Neutrophil (primary cell): Measurements from ENCODE around the gene CHP2.

Experiments
- H3K27ac ChIP-seq: fragments of 200-600 bp; sonication (generic); 2 replicates; pipeline ENCODE4 v1.5.1; 2016; ENCODE audit warnings: mild to moderate bottlenecking, moderate library complexity
- H3K27me3 ChIP-seq: fragments of 200-600 bp; sonication (generic); 2 replicates; pipeline ENCODE4 v1.6.0; 2016; ENCODE audit warnings: mild to moderate bottlenecking
- H3K36me3 ChIP-seq: fragments of 200-600 bp; sonication (generic); 2 replicates; pipeline ENCODE4 v1.5.1; 2017
- H3K4me1 ChIP-seq, 2 experiments: fragments of 200-600 bp in 1 of 2; sonication (generic) in 1 of 2; 1 replicate in 1 of 2; 2 replicates in 1 of 2; pipeline versions ENCODE4 v1.5.1 to v1.6.1; 2013 to 2016; ENCODE audit warnings: low read depth in 1 of 2, low read length in 1 of 2, mild to moderate bottlenecking in 1 of 2, moderate library complexity in 1 of 2; ENCODE audit not compliant: control insufficient read depth in 1 of 2, insufficient read depth in 1 of 2
- H3K4me3 ChIP-seq, 2 experiments: fragments of 200-600 bp in 1 of 2; sonication (generic) in 1 of 2; 1 replicate in 1 of 2; 2 replicates in 1 of 2; pipeline ENCODE4 v1.5.1; 2013 to 2016; ENCODE audit warnings: low read depth in 1 of 2, low read length in 1 of 2, mild to moderate bottlenecking in 1 of 2, moderate library complexity in 1 of 2
- H3K9me3 ChIP-seq: fragments of 200-600 bp; sonication (generic); 2 replicates; pipeline ENCODE4 v1.5.1; 2016
- CTCF ChIP-seq: fragments of 200-600 bp; sonication (generic); IDR thresholded peaks from 2 replicates; pipeline ENCODE4 v1.5.1; 2016; ENCODE audit warnings: antibody characterized with exemption

Gene CHP2

GRCh38 chr16:23754594-23755483 is at the start of gene CHP2:
TSS of gene CHP2 (plus strand) at chr16:23755026. CDS start at chr16:23755050, 24 bp downstream.
- TF ChIP-seq CTCF, result no peak
- Histone ChIP-seq H3K4me3 (no peak within 1 kb of the TSS), H3K4me1 (no peaks in the 10 kb centered on the region)

GRCh38 chr16:23705517-23705902 is 49.3 kb upstream of the CHP2 start:
- peaks cover 48% of the 10 kb centered on the region for H3K27me3 ChIP-seq
- no peak for TF ChIP-seq CTCF
- no peak overlapping the region for H3K27ac ChIP-seq
- H3K4me1 ChIP-seq, result no peaks in the 10 kb centered on the region
- no peak overlapping the region for H3K4me3 ChIP-seq
- H3K36me3 ChIP-seq, result no peaks in the 10 kb centered on the region
- no peaks in the 10 kb centered on the region for H3K9me3 ChIP-seq

More at GRCh38 chr16:23754594-23755483, at the start of gene CHP2:
- Histone ChIP-seq H3K27ac (no peak within 1 kb of the TSS), H3K36me3 (no peaks in the 10 kb centered on the region), H3K27me3 (peaks cover 89% of the 10 kb centered on the region), H3K9me3 (no peaks in the 10 kb centered on the region)

GRCh38 chr16:23706439-23706838 is 48.4 kb upstream of the CHP2 start:
- Histone ChIP-seq H3K27ac (no peak overlapping the region), H3K4me1 (no peaks in the 10 kb centered on the region), H3K4me3 (no peak overlapping the region), H3K36me3 (no peaks in the 10 kb centered on the region), H3K9me3 (no peaks in the 10 kb centered on the region), H3K27me3 (peaks cover 48% of the 10 kb centered on the region)
- TF ChIP-seq CTCF, result no peak

- TF ChIP-seq CTCF, result no peak
- Histone ChIP-seq H3K9me3 (no peaks in the 10 kb centered on the region), H3K4me3 (no peak overlapping the region), H3K36me3 (no peaks in the 10 kb centered on the region), H3K4me1 (no peaks in the 10 kb centered on the region), H3K27ac (no peak overlapping the region), H3K27me3 (peaks cover 67% of the 10 kb centered on the region)
Observed at GRCh38 chr16:23709536-23709935, 45.3 kb upstream of the CHP2 start.

GRCh38 chr16:23710008-23710407 is 44.8 kb upstream of the CHP2 start:
- no peak for TF ChIP-seq CTCF
- Histone ChIP-seq H3K27me3 (peaks cover 71% of the 10 kb centered on the region), H3K36me3 (no peaks in the 10 kb centered on the region), H3K9me3 (no peaks in the 10 kb centered on the region), H3K27ac (no peak overlapping the region), H3K4me3 (no peak overlapping the region), H3K4me1 (no peaks in the 10 kb centered on the region)
